HEK293 (cell line): ENCODE data around the gene PRKCE.

Source experiments
- CTCF ChIP-seq: fragments of 450-650 bp; formaldehyde crosslinking; IDR thresholded peaks from 2 replicates; pipeline ENCODE4 v1.5.1; 2016; ENCODE audit warnings: missing biosample characterization, missing genetic modification characterization
- YY1 ChIP-seq: fragments of 450-650 bp; formaldehyde crosslinking; IDR thresholded peaks from 2 replicates; pipeline ENCODE4 v1.5.1; 2018; ENCODE audit warnings: missing biosample characterization, missing genetic modification characterization
- ZBTB1 ChIP-seq: fragments of 450-650 bp; formaldehyde crosslinking; IDR thresholded peaks from 2 replicates; pipeline ENCODE4 v1.5.1; 2016; ENCODE audit warnings: missing biosample characterization, missing genetic modification characterization
- ZNF121 ChIP-seq: fragments of 450-650 bp; formaldehyde crosslinking; IDR thresholded peaks from 2 replicates; pipeline ENCODE4 v1.5.1; 2016; ENCODE audit warnings: missing biosample characterization, missing genetic modification characterization
- ZNF157 ChIP-seq: fragments of 450-650 bp; formaldehyde crosslinking; IDR thresholded peaks from 2 replicates; pipeline ENCODE4 v1.5.1; 2016; ENCODE audit warnings: missing biosample characterization, missing genetic modification characterization
- ZNF202 ChIP-seq: fragments of 450-650 bp; formaldehyde crosslinking; IDR thresholded peaks from 2 replicates; pipeline ENCODE4 v1.5.1; 2016; ENCODE audit warnings: missing biosample characterization, missing genetic modification characterization, borderline replicate concordance
- ZNF311 ChIP-seq: fragments of 450-650 bp; formaldehyde crosslinking; IDR thresholded peaks from 2 replicates; pipeline ENCODE4 v1.5.1; 2017; ENCODE audit warnings: missing biosample characterization, missing genetic modification characterization, borderline replicate concordance
- ZNF830 ChIP-seq: fragments of 450-650 bp; IDR thresholded peaks from 2 replicates; pipeline ENCODE4 v1.5.0; 2018; ENCODE audit warnings: missing biosample characterization, missing genetic modification characterization, low read depth, mild to moderate bottlenecking, moderate library complexity

GRCh38 chr2:46153996-46154753, 502.7 kb downstream of the PRKCE start:
- TF ChIP-seq ZBTB1 (tag by site-specific recombination) (no peak), CTCF (tag by site-specific recombination) (no peak), ZNF202 (tag by site-specific recombination) (no peak), YY1 (tag by site-specific recombination) (no peak), ZNF311 (tag by site-specific recombination) (no peak), ZNF157 (tag by site-specific recombination) (no peak), ZNF830 (tag by site-specific recombination) (no peak), ZNF121 (tag by site-specific recombination) (no peak)
